Activated B cell treated with CpG ODN at 0.5 μM for 24 hours (primary cell): Measurements from ENCODE around the gene ERCC6L. TPM values are rescaled to one million over a fixed set of nuclear protein-coding genes. Genes with fewer than 3 reads are reported as not detected.

ENCODE experiments used
- ATAC-seq: fragments of 200-7000 bp; cut with Tn5 transposase; one replicate; pipeline ENCODE4 v1.10.0; 2021; ENCODE audit warnings: low read depth, mild to moderate bottlenecking, moderate library complexity
- CTCF ChIA-PET: fragments of 350-600 bp; sonication (Branson Sonifier 250); formaldehyde crosslinking; loops from one replicate; lab custom pipeline; 2021; ENCODE audit warnings: antibody characterized with exemption; lab: Charles Lee
- POLR2A ChIA-PET: fragments of 350-600 bp; sonication (Branson Sonifier 250); formaldehyde crosslinking; loops from one replicate; lab custom pipeline; 2021; ENCODE audit warnings: antibody characterized with exemption; lab: Charles Lee
- DNase-seq: peaks from one replicate; pipeline ENCODE4 v3.0.0; 2022
- H3K27ac Mint-ChIP-seq: one replicate; pipeline ENCODE4 v1.8.0; 2020; ENCODE audit warnings: mixed read lengths
- H3K27me3 Mint-ChIP-seq: one replicate; pipeline ENCODE4 v1.8.0; 2021; ENCODE audit warnings: mixed read lengths
- H3K36me3 Mint-ChIP-seq: one replicate; pipeline ENCODE4 v1.8.0; 2021; ENCODE audit warnings: low read depth, mixed read lengths
- H3K4me1 Mint-ChIP-seq: one replicate; pipeline ENCODE4 v1.8.0; 2021; ENCODE audit warnings: mixed read lengths
- H3K4me3 Mint-ChIP-seq: one replicate; pipeline ENCODE4 v1.8.0; 2020; ENCODE audit warnings: mild to moderate bottlenecking, mixed read lengths
- H3K9me3 Mint-ChIP-seq: one replicate; pipeline ENCODE4 v1.8.0; 2020; ENCODE audit warnings: mixed read lengths
- intact Hi-C: fragments of 100-400 bp; cut with micrococcal nuclease; formaldehyde crosslinking; loops from one replicate; pipeline ENCODE4 v1.15.1; 2024
- total RNA-seq: library from RNA; stranded (reverse); gene quantifications from 2 replicates; pipeline ENCODE4 v1.2.3, GENCODE V29; 2022
- TF ChIP-seq, protein P1 (sequence below): fragments of 200-600 bp; IDR thresholded peaks from one replicate; pipeline ENCODE4 v1.8.0; 2022; ENCODE audit warnings: antibody characterized with exemption, mild to moderate bottlenecking

The ERCC6L gene
- total RNA-seq, 1 donor from 2014 or later: 0.91 TPM

DNA sequence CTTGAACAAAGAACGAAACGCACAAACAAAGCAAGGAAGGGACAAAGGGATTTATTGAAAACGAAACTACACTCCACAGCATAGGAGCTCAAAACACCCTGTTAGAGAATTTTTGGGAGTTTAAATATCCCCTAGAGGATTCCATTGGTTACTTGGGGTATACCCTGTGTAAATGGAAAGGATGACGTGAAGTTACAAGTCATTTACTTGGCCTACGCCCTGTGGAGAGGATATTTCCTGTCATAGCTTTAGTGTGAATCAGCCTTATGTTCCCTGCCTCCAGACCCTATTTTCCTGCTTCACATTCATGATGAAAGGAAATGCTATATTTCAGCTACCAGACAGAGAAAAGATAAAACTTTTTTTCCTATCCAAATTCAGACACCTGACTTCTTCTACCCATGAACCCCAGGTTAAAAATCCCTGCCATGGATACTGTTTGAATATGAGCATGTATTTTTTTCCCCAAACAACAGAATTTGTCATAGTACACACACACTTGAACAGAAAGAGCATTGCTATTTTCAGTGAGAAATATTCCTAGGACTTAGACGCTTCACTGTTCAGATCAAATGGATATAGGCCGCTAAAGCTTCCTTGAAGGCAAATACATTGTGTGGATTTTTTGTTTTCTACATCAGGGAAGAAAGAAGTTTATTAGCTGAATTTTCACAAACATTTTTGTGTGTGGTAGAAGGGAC lies 36.8 kb downstream of the ERCC6L start:
- CTCF ChIA-PET: no interaction called here
- H3K9me3 Mint-ChIP-seq: no peaks in the 10 kb centered on the region
- H3K4me3 Mint-ChIP-seq: no peak overlapping the region
- TF ChIP-seq, protein P1, sequence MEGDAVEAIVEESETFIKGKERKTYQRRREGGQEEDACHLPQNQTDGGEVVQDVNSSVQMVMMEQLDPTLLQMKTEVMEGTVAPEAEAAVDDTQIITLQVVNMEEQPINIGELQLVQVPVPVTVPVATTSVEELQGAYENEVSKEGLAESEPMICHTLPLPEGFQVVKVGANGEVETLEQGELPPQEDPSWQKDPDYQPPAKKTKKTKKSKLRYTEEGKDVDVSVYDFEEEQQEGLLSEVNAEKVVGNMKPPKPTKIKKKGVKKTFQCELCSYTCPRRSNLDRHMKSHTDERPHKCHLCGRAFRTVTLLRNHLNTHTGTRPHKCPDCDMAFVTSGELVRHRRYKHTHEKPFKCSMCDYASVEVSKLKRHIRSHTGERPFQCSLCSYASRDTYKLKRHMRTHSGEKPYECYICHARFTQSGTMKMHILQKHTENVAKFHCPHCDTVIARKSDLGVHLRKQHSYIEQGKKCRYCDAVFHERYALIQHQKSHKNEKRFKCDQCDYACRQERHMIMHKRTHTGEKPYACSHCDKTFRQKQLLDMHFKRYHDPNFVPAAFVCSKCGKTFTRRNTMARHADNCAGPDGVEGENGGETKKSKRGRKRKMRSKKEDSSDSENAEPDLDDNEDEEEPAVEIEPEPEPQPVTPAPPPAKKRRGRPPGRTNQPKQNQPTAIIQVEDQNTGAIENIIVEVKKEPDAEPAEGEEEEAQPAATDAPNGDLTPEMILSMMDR: no peak
- DNase-seq (no peak), ATAC-seq (no peak)
- intact Hi-C loops: no loop called here
- H3K36me3 Mint-ChIP-seq: peaks cover 33% of the 10 kb centered on the region
- H3K27ac Mint-ChIP-seq: no peak overlapping the region
- H3K4me1 Mint-ChIP-seq: no peaks in the 10 kb centered on the region
- POLR2A ChIA-PET: no interaction called here
- H3K27me3 Mint-ChIP-seq: no peaks in the 10 kb centered on the region

DNA sequence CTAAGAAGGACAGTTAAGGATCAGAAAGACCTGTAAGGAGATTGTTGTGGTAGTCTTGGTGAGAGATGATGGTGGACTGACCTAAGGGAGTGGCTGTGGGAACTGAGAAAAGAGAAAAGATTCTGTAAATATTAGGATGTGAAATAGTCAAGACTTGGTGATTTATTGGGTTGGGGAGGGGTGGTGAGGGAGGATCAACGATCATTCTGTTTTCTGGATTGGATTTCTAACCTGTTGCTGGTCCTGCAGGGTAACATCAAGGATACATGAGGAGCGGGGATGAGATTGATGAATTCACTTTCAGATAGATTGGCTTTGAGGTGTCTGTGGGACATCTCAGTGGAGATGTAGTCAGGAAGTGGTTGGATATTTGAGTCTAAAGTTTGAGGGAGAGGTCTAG lies 55.9 kb downstream of the ERCC6L start:
- ChIA-PET CTCF (no interaction called here), POLR2A (interaction anchor here (0.5 to 2.0 kb wide), 3 partner anchors 8 to 94 kb away, joined by 4 to 10 read pairs (median 8); partner anchors contain the start of genes ERCC6L and RPS4X)
- Mint-ChIP-seq H3K27ac (no peak overlapping the region), H3K4me3 (no peak overlapping the region), H3K4me1 (peaks cover 11% of the 10 kb centered on the region), H3K27me3 (no peaks in the 10 kb centered on the region), H3K36me3 (peaks cover 12% of the 10 kb centered on the region), H3K9me3 (no peaks in the 10 kb centered on the region)
- TF ChIP-seq, protein P1: no peak
- no peak for ATAC-seq
- intact Hi-C loops: loop anchor here (5.0 kb wide), 1 partner anchor 166 kb away; no protein-coding TSS in a partner anchor
- DNase-seq: no peak

- ChIA-PET CTCF (interaction anchor here (1.3 kb wide), 1 partner anchor 162 kb away, joined by 3 read pairs; no protein-coding TSS in a partner anchor), POLR2A (interaction anchor here (0.5 to 2.2 kb wide), 10 partner anchors 11 to 815 kb away, joined by 3 to 21 read pairs (median 6); partner anchors contain the start of genes ERCC6L, RPS4X, RTL5 and TAF1)
- TF ChIP-seq, protein P1: no peak
- Mint-ChIP-seq H3K27me3 (no peaks in the 10 kb centered on the region), H3K4me3 (no peak within 1 kb of the TSS), H3K9me3 (no peaks in the 10 kb centered on the region), H3K27ac (no peak within 1 kb of the TSS), H3K36me3 (peaks cover 8% of the 10 kb centered on the region), H3K4me1 (peaks cover 11% of the 10 kb centered on the region)
- DNase-seq: peak; percentile 67
- ATAC-seq: peak; percentile 93
- intact Hi-C loops: loop anchor here (1.0 to 5.0 kb wide), 6 partner anchors 49 to 391 kb away; partner anchors contain the start of genes HDAC8 and RPS4X
These were observed 57.4 kb downstream of the ERCC6L start, which contains the start of gene PIN4 for GRCh38 chrX:72181178-72182125. Gene PIN4 (plus strand): TSS chrX:72181757. CDS start chrX:72181786, 29 bp downstream.

DNA sequence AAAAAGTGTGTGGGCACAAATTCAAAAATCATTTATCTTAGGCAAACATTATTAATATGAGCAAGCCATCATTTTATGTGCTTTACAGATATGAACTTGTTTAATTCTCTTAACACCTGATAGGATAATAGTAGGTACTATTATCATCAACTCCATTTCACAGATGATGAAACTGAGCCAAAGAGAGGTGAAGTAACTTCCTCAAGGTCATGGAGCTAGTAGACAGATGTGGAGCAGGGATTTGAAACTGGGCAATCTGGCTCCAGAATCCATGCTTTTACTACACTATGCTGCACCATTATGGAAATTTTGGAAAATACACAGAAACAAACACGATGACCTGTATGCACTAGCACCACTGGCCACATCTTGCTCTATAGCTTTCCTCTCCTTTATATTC lies 58.3 kb downstream of the ERCC6L start:
- intact Hi-C loops: loop anchor here (2.0 to 5.0 kb wide), 2 partner anchors 163 to 392 kb away; partner anchors contain the start of gene HDAC8
- ChIA-PET POLR2A (interaction anchor here (0.5 to 2.2 kb wide), 8 partner anchors 39 to 814 kb away, joined by 3 to 21 read pairs (median 4); partner anchors contain the start of genes RPS4X, RTL5 and TAF1), CTCF (interaction anchor here (1.3 kb wide), 1 partner anchor 161 kb away, joined by 3 read pairs; no protein-coding TSS in a partner anchor)
- Mint-ChIP-seq H3K36me3 (peaks cover 3% of the 10 kb centered on the region), H3K4me1 (peaks cover 10% of the 10 kb centered on the region), H3K27me3 (no peaks in the 10 kb centered on the region), H3K27ac (peak overlapping the region; percentile 41), H3K4me3 (no peak overlapping the region), H3K9me3 (no peaks in the 10 kb centered on the region)
- ATAC-seq (no peak), DNase-seq (no peak)
- TF ChIP-seq, protein P1: no peak
